ENCODE data around the gene CCDC77.
"Not testable (repeated sequence)": the region's sequence is repeated elsewhere in the genome, so short reads cannot be mapped to it uniquely, and the experiment has no call there.

Gene CCDC77

GRCh38 chr12:400828-401227 lies 616 bp upstream of the CCDC77 start:
- Histone ChIP-seq H3K4me3 (ENCODE audit: low read length) (peak overlapping the region; percentile 81), H3K36me3 (ENCODE audit: control insufficient read depth, low read depth, low read length) (peaks cover 9% of the 10 kb centered on the region), H3K4me1 (ENCODE audit: control insufficient read depth, low read depth, low read length) (peaks cover 4% of the 10 kb centered on the region), H3K27ac (ENCODE audit: low read length) (no peak overlapping the region), H3K27me3 (ENCODE audit: control insufficient read depth, insufficient read depth, low read length) (no peaks in the 10 kb centered on the region), H3K9ac (ENCODE audit: low read length) (peak overlapping the region; percentile 83), H3K9me3 (ENCODE audit: control insufficient read depth, low read depth, low read length) (no peaks in the 10 kb centered on the region)

GRCh38 chr12:402029-402389 lies 565 bp downstream of the CCDC77 start:
- H3K4me3 ChIP-seq (ENCODE audit: low read length) = peak overlapping the region; percentile 81
- peaks cover 4% of the 10 kb centered on the region for H3K4me1 ChIP-seq (ENCODE audit: control insufficient read depth, low read depth, low read length)
- H3K9ac ChIP-seq (ENCODE audit: low read length) = peak overlapping the region; percentile 83
- H3K27me3 ChIP-seq (ENCODE audit: control insufficient read depth, insufficient read depth, low read length) = no peaks in the 10 kb centered on the region
- H3K27ac ChIP-seq (ENCODE audit: low read length) = peak overlapping the region; percentile 25
- no peaks in the 10 kb centered on the region for H3K9me3 ChIP-seq (ENCODE audit: control insufficient read depth, low read depth, low read length)
- H3K36me3 ChIP-seq (ENCODE audit: control insufficient read depth, low read depth, low read length) = peaks cover 19% of the 10 kb centered on the region

GRCh38 chr12:414859-415258 lies 13.4 kb downstream of the CCDC77 start:
- no peaks in the 10 kb centered on the region for H3K4me1 ChIP-seq (ENCODE audit: control insufficient read depth, low read depth, low read length)
- H3K36me3 ChIP-seq (ENCODE audit: control insufficient read depth, low read depth, low read length) = peaks cover 56% of the 10 kb centered on the region
- H3K9me3 ChIP-seq (ENCODE audit: control insufficient read depth, low read depth, low read length) = no peaks in the 10 kb centered on the region
- no peak overlapping the region for H3K4me3 ChIP-seq (ENCODE audit: low read length)
- H3K27me3 ChIP-seq (ENCODE audit: control insufficient read depth, insufficient read depth, low read length) = no peaks in the 10 kb centered on the region
- H3K27ac ChIP-seq (ENCODE audit: low read length) = no peak overlapping the region
- H3K9ac ChIP-seq (ENCODE audit: low read length) = no peak overlapping the region

- H3K4me1 ChIP-seq (ENCODE audit: control insufficient read depth, low read depth, low read length) = no peaks in the 10 kb centered on the region
- no peak overlapping the region for H3K9ac ChIP-seq (ENCODE audit: low read length)
- H3K27me3 ChIP-seq (ENCODE audit: control insufficient read depth, insufficient read depth, low read length) = no peaks in the 10 kb centered on the region
- peaks cover 52% of the 10 kb centered on the region for H3K36me3 ChIP-seq (ENCODE audit: control insufficient read depth, low read depth, low read length)
- no peak overlapping the region for H3K27ac ChIP-seq (ENCODE audit: low read length)
- no peak overlapping the region for H3K4me3 ChIP-seq (ENCODE audit: low read length)
- no peaks in the 10 kb centered on the region for H3K9me3 ChIP-seq (ENCODE audit: control insufficient read depth, low read depth, low read length)
These were observed 17.0 kb downstream of the CCDC77 start for GRCh38 chr12:418432-418831.

- no peaks in the 10 kb centered on the region for H3K9me3 ChIP-seq (ENCODE audit: control insufficient read depth, low read depth, low read length)
- H3K4me1 ChIP-seq (ENCODE audit: control insufficient read depth, low read depth, low read length) = no peaks in the 10 kb centered on the region
- H3K36me3 ChIP-seq (ENCODE audit: control insufficient read depth, low read depth, low read length) = peaks cover 55% of the 10 kb centered on the region
- no peak overlapping the region for H3K4me3 ChIP-seq (ENCODE audit: low read length)
- H3K9ac ChIP-seq (ENCODE audit: low read length) = no peak overlapping the region
- H3K27me3 ChIP-seq (ENCODE audit: control insufficient read depth, insufficient read depth, low read length) = no peaks in the 10 kb centered on the region
- H3K27ac ChIP-seq (ENCODE audit: low read length) = no peak overlapping the region
These were observed 21.1 kb downstream of the CCDC77 start for GRCh38 chr12:422526-422925.

- H3K27me3 ChIP-seq (ENCODE audit: control insufficient read depth, insufficient read depth, low read length); H3K9ac ChIP-seq (ENCODE audit: low read length); H3K4me1 ChIP-seq (ENCODE audit: control insufficient read depth, low read depth, low read length); H3K9me3 ChIP-seq (ENCODE audit: control insufficient read depth, low read depth, low read length); H3K4me3 ChIP-seq (ENCODE audit: low read length); H3K27ac ChIP-seq (ENCODE audit: low read length): not testable (repeated sequence)
- H3K36me3 ChIP-seq (ENCODE audit: control insufficient read depth, low read depth, low read length) = peaks cover 91% of the 10 kb centered on the region
These were observed 34.3 kb downstream of the CCDC77 start for GRCh38 chr12:435737-436136.

GRCh38 chr12:442235-442884 lies 40.9 kb downstream of the CCDC77 start:
- Histone ChIP-seq H3K9me3 (ENCODE audit: control insufficient read depth, low read depth, low read length) (no peaks in the 10 kb centered on the region), H3K4me3 (ENCODE audit: low read length) (no peak overlapping the region), H3K27me3 (ENCODE audit: control insufficient read depth, insufficient read depth, low read length) (no peaks in the 10 kb centered on the region), H3K9ac (ENCODE audit: low read length) (no peak overlapping the region), H3K36me3 (ENCODE audit: control insufficient read depth, low read depth, low read length) (peaks cover 35% of the 10 kb centered on the region), H3K4me1 (ENCODE audit: control insufficient read depth, low read depth, low read length) (no peaks in the 10 kb centered on the region), H3K27ac (ENCODE audit: low read length) (no peak overlapping the region)

GRCh38 chr12:447141-447540 lies 45.7 kb downstream of the CCDC77 start:
- H3K27ac ChIP-seq (ENCODE audit: low read length) = no peak overlapping the region

GRCh38 chr12:449203-449602 lies 47.8 kb downstream of the CCDC77 start:
- Histone ChIP-seq H3K4me3 (ENCODE audit: low read length) (no peak overlapping the region), H3K36me3 (ENCODE audit: control insufficient read depth, low read depth, low read length) (no peaks in the 10 kb centered on the region), H3K9me3 (ENCODE audit: control insufficient read depth, low read depth, low read length) (peaks cover 5% of the 10 kb centered on the region)

More at GRCh38 chr12:447141-447540, 45.7 kb downstream of the CCDC77 start:
- H3K9ac ChIP-seq (ENCODE audit: low read length) = no peak overlapping the region
- no peaks in the 10 kb centered on the region for H3K4me1 ChIP-seq (ENCODE audit: control insufficient read depth, low read depth, low read length)
- H3K36me3 ChIP-seq (ENCODE audit: control insufficient read depth, low read depth, low read length) = no peaks in the 10 kb centered on the region
- no peak overlapping the region for H3K4me3 ChIP-seq (ENCODE audit: low read length)
- H3K9me3 ChIP-seq (ENCODE audit: control insufficient read depth, low read depth, low read length) = no peaks in the 10 kb centered on the region
- H3K27me3 ChIP-seq (ENCODE audit: control insufficient read depth, insufficient read depth, low read length) = no peaks in the 10 kb centered on the region

GRCh38 chr12:450438-450837 lies 49.0 kb downstream of the CCDC77 start:
- H3K9me3 ChIP-seq (ENCODE audit: control insufficient read depth, low read depth, low read length) = peaks cover 5% of the 10 kb centered on the region
- H3K4me3 ChIP-seq (ENCODE audit: low read length) = no peak overlapping the region
- no peaks in the 10 kb centered on the region for H3K36me3 ChIP-seq (ENCODE audit: control insufficient read depth, low read depth, low read length)
- H3K9ac ChIP-seq (ENCODE audit: low read length) = no peak overlapping the region
- no peak overlapping the region for H3K27ac ChIP-seq (ENCODE audit: low read length)
- no peaks in the 10 kb centered on the region for H3K27me3 ChIP-seq (ENCODE audit: control insufficient read depth, insufficient read depth, low read length)
- no peaks in the 10 kb centered on the region for H3K4me1 ChIP-seq (ENCODE audit: control insufficient read depth, low read depth, low read length)

More at GRCh38 chr12:449203-449602, 47.8 kb downstream of the CCDC77 start:
- Histone ChIP-seq H3K27me3 (ENCODE audit: control insufficient read depth, insufficient read depth, low read length) (no peaks in the 10 kb centered on the region), H3K4me1 (ENCODE audit: control insufficient read depth, low read depth, low read length) (no peaks in the 10 kb centered on the region), H3K9ac (ENCODE audit: low read length) (no peak overlapping the region), H3K27ac (ENCODE audit: low read length) (no peak overlapping the region)

GRCh38 chr12:452667-453210 lies 51.3 kb downstream of the CCDC77 start:
- Histone ChIP-seq H3K4me3 (ENCODE audit: low read length) (no peak overlapping the region), H3K9me3 (ENCODE audit: control insufficient read depth, low read depth, low read length) (peaks cover 5% of the 10 kb centered on the region), H3K4me1 (ENCODE audit: control insufficient read depth, low read depth, low read length) (no peaks in the 10 kb centered on the region), H3K27ac (ENCODE audit: low read length) (no peak overlapping the region), H3K27me3 (ENCODE audit: control insufficient read depth, insufficient read depth, low read length) (peaks cover 1% of the 10 kb centered on the region), H3K9ac (ENCODE audit: low read length) (no peak overlapping the region), H3K36me3 (ENCODE audit: control insufficient read depth, low read depth, low read length) (no peaks in the 10 kb centered on the region)

- Histone ChIP-seq H3K27me3 (ENCODE audit: control insufficient read depth, insufficient read depth, low read length) (peaks cover 21% of the 10 kb centered on the region), H3K27ac (ENCODE audit: low read length) (no peak overlapping the region), H3K9me3 (ENCODE audit: control insufficient read depth, low read depth, low read length) (peaks cover 5% of the 10 kb centered on the region), H3K4me1 (ENCODE audit: control insufficient read depth, low read depth, low read length) (peaks cover 4% of the 10 kb centered on the region), H3K4me3 (ENCODE audit: low read length) (no peak overlapping the region), H3K36me3 (ENCODE audit: control insufficient read depth, low read depth, low read length) (no peaks in the 10 kb centered on the region), H3K9ac (ENCODE audit: low read length) (no peak overlapping the region)
These were observed 53.4 kb downstream of the CCDC77 start for GRCh38 chr12:454833-455232.
